ENCODE measurements around the gene MIDN.

DNA sequence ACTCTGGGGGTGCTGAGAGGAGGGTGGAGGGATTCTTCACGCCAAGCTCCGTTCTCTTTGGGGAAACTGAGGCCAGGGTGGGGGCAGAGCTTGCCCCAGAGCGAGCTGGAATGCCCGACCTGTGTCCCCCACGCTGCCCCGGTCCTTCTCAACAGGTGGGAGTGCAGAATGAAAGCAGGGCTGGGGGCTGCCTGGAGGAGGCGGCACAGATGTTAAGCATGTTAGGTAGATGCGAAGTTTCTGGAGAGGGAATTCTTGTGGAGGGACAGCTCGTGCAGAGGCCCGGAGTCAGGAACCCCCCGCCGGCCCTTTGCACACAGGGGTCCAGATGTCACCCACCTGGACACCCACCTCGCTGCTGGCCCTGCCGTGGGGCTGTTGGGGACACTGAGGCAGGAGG lies 46.3 kb downstream of the MIDN start:
- TF ChIP-seq CTCF (IDR thresholded peaks at IDR 0.05), result no peak
- no peak for TF ChIP-seq POLR2A (IDR thresholded peaks at IDR 0.05)
